Tibial artery (tissue), 4 donors: ENCODE data around the gene NPHP4.
"Not testable (repeated sequence)": the region's sequence is repeated elsewhere in the genome, so short reads cannot be mapped to it uniquely, and the experiment has no call there.

Experiments used
- DNase-seq, 2 donors: peaks; one replicate each; pipeline ENCODE4 v3.0.0-alpha.2; 2019
- H3K27ac ChIP-seq, 2 donors: fragments of 200-600 bp; sonication (generic) in 1 of 2; 1 replicate in 1 of 2; 2 replicates in 1 of 2; pipeline ENCODE4 v1.5.1; 2018 to 2019; ENCODE audit warnings: mild to moderate bottlenecking in 1 of 2
- H3K27me3 ChIP-seq, 2 donors: fragments of 200-600 bp; sonication (generic) in 1 of 2; one replicate each; pipeline versions ENCODE4 v1.5.1 to v1.6.0; 2016 to 2019
- H3K36me3 ChIP-seq, 3 donors: fragments of 200-600 bp; sonication (generic) in 2 of 3; one replicate each; pipeline ENCODE4 v1.5.1; 2016 to 2019; ENCODE audit warnings: mild to moderate bottlenecking in 2 of 3
- H3K4me1 ChIP-seq, 4 donors: fragments of 200-600 bp; sonication (generic) in 2 of 4; 1 replicate in 3 of 4; 2 replicates in 1 of 4; pipeline ENCODE4 v1.5.1; 2016 to 2019
- H3K4me3 ChIP-seq, 2 donors: fragments of 200-600 bp; sonication (generic) in 1 of 2; 1 replicate in 1 of 2; 2 replicates in 1 of 2; pipeline ENCODE4 v1.5.1; 2018 to 2019; ENCODE audit warnings: mild to moderate bottlenecking in 2 of 2
- H3K9me3 ChIP-seq, 3 donors: fragments of 200-600 bp; sonication (generic) in 1 of 3; one replicate each; pipeline ENCODE4 v1.5.1; 2016 to 2019
- intact Hi-C: fragments of 100-400 bp; cut with DNase I; formaldehyde crosslinking; loops from one replicate; pipeline ENCODE4 v1.15.0; 2023; ENCODE audit warnings: low total_unique reads
- TF ChIP-seq, protein P1 (sequence below), 2 experiments: fragments of 200-600 bp in 1 of 2; fragments of 450-650 bp in 1 of 2; IDR thresholded peaks; one replicate each; pipeline ENCODE4 v1.5.1; 2017 to 2019; ENCODE audit warnings: antibody characterized with exemption in 2 of 2, mild to moderate bottlenecking in 1 of 2, moderate library complexity in 1 of 2

Gene NPHP4

GRCh38 chr1:5857508-5858090 is 134.6 kb downstream of the NPHP4 start:
- Histone ChIP-seq H3K4me1 (no peaks in the 10 kb centered on the region), H3K4me3 (no peak overlapping the region), H3K9me3 (no peaks in the 10 kb centered on the region), H3K27ac (no peak overlapping the region), H3K36me3 (peaks cover 3 to 43% (median 10%) of the 10 kb centered on the region in 3 donors), H3K27me3 (no peaks in the 10 kb centered on the region)
- intact Hi-C loops = no loop called here
- DNase-seq = no peak
- TF ChIP-seq, protein P1, sequence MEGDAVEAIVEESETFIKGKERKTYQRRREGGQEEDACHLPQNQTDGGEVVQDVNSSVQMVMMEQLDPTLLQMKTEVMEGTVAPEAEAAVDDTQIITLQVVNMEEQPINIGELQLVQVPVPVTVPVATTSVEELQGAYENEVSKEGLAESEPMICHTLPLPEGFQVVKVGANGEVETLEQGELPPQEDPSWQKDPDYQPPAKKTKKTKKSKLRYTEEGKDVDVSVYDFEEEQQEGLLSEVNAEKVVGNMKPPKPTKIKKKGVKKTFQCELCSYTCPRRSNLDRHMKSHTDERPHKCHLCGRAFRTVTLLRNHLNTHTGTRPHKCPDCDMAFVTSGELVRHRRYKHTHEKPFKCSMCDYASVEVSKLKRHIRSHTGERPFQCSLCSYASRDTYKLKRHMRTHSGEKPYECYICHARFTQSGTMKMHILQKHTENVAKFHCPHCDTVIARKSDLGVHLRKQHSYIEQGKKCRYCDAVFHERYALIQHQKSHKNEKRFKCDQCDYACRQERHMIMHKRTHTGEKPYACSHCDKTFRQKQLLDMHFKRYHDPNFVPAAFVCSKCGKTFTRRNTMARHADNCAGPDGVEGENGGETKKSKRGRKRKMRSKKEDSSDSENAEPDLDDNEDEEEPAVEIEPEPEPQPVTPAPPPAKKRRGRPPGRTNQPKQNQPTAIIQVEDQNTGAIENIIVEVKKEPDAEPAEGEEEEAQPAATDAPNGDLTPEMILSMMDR (IDR thresholded peaks at IDR 0.05) = no peak

- intact Hi-C loops = no loop called here
- H3K4me1 ChIP-seq = no peaks in the 10 kb centered on the region
- H3K27me3 ChIP-seq = no peaks in the 10 kb centered on the region
- TF ChIP-seq, protein P1 (IDR thresholded peaks at IDR 0.05) = no peak
- H3K9me3 ChIP-seq = no peaks in the 10 kb centered on the region
- DNase-seq = no peak
- H3K4me3 ChIP-seq = no peak overlapping the region
- peaks cover 0 to 38% (median 4%) of the 10 kb centered on the region in 3 donors for H3K36me3 ChIP-seq
- no peak overlapping the region for H3K27ac ChIP-seq
Measured at GRCh38 chr1:5857011-5857410, 135.2 kb downstream of the NPHP4 start.

DNA sequence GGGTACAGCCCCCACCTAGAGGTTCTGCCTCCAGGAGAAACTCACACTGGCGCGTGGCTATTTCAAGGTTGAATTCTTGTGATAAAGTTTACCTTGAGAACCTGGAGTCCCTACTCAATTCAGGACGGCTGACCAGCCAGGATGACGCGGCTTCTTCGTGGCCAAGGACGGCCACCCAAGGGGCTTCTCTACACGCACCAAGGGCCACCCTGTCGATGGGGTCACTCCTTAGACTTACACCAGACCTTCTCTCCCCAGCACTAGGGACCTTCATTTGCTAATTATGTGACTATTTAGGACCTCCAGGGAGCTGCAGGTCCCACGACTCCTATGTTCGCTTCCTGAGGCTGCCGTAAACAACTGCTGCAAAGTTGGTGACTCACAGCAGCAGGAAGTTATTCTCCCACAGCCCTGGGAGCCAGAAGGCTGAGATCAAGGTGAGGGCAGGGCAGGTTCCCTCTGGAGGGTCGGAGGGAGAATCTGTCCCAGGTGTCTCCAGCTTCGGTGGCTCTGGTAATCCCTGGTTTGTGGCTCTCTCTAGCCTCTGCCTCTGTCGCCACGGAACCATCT is 135.9 kb downstream of the NPHP4 start:
- intact Hi-C loops = no loop called here
- Histone ChIP-seq H3K27ac (no peak overlapping the region), H3K9me3 (no peaks in the 10 kb centered on the region), H3K27me3 (no peaks in the 10 kb centered on the region), H3K4me3 (no peak overlapping the region), H3K36me3 (peaks cover 0 to 31% (median 0%) of the 10 kb centered on the region in 3 donors), H3K4me1 (no peaks in the 10 kb centered on the region)
- TF ChIP-seq, protein P1 (IDR thresholded peaks at IDR 0.05) = no peak
- no peak for DNase-seq

DNA sequence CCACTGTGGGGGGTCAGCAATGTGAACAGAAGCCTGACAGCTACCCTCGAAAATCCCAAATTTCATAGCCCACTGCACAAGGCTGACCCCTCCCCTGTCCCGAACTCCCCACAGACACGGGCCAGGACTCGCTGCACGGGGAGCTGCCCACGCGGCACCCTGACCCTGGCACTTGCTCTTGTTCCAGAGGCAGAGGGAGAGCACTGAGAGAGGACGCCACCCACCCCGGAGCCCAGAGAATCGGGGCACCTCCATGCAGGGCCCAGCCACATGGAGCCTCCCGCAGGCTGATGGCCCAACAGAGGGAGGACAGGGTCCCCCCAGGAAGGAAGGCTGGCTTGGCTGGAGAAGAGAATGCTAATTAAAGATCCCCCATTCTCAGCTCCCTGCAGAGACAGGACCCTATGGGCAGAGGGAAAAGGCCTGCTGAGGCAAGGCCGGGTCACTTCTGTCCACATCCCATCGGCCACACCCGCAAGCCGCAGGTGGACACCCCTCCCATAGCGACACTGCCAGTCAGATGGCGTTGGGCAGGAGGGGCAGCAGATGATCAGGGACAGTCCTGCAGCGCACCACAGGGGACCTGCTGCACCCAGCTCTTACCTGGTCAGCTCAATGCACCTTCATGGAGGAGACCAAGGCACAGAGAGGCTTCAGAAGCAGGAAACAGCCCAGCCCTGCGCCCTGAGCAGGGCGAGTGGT is 136.9 kb downstream of the NPHP4 start:
- intact Hi-C loops = no loop called here
- Histone ChIP-seq H3K4me3 (no peak overlapping the region), H3K27ac (no peak overlapping the region), H3K36me3 (peaks cover 0 to 23% (median 0%) of the 10 kb centered on the region in 3 donors), H3K4me1 (no peaks in the 10 kb centered on the region), H3K9me3 (no peaks in the 10 kb centered on the region), H3K27me3 (no peaks in the 10 kb centered on the region)
- DNase-seq = no peak
- TF ChIP-seq, protein P1 (IDR thresholded peaks at IDR 0.05) = no peak

GRCh38 chr1:5854754-5855153 is 137.5 kb downstream of the NPHP4 start:
- no peak overlapping the region for H3K4me3 ChIP-seq
- no peaks in the 10 kb centered on the region for H3K9me3 ChIP-seq
- no peaks in the 10 kb centered on the region for H3K4me1 ChIP-seq
- H3K27me3 ChIP-seq = no peaks in the 10 kb centered on the region
- TF ChIP-seq, protein P1 (IDR thresholded peaks at IDR 0.05) = no peak
- H3K27ac ChIP-seq = no peak overlapping the region
- intact Hi-C loops = no loop called here
- DNase-seq = no peak
- H3K36me3 ChIP-seq = peaks cover 0 to 17% (median 0%) of the 10 kb centered on the region in 3 donors

- H3K36me3 ChIP-seq, intact Hi-C loops, H3K4me3 ChIP-seq, H3K9me3 ChIP-seq, DNase-seq, H3K27ac ChIP-seq, H3K27me3 ChIP-seq, H3K4me1 ChIP-seq: not testable (repeated sequence)
Measured at GRCh38 chr1:5853858-5854257, 138.4 kb downstream of the NPHP4 start.
